ENCODE data around the gene MEG3.

The MEG3 gene

GRCh38 chr14:100832311-100832960, 6.5 kb downstream of the MEG3 start:
- no peak for DNase-seq (ENCODE audit: low spot score)

GRCh38 chr14:100834082-100834793, 8.3 kb downstream of the MEG3 start:
- no peak for DNase-seq (ENCODE audit: low spot score)

- DNase-seq (ENCODE audit: low spot score) = no peak
Observed at GRCh38 chr14:100834794-100835547, 9.1 kb downstream of the MEG3 start.

GRCh38 chr14:100835548-100836310, 9.8 kb downstream of the MEG3 start:
- DNase-seq (ENCODE audit: low spot score) = no peak

- no peak for DNase-seq (ENCODE audit: low spot score)
Observed at GRCh38 chr14:100836311-100836805, 10.4 kb downstream of the MEG3 start.

GRCh38 chr14:100836941-100837804, 11.3 kb downstream of the MEG3 start:
- DNase-seq (ENCODE audit: low spot score) = no peak

GRCh38 chr14:100837805-100838350, 12.0 kb downstream of the MEG3 start:
- DNase-seq (ENCODE audit: low spot score) = no peak

GRCh38 chr14:100838493-100839314, 12.8 kb downstream of the MEG3 start:
- DNase-seq (ENCODE audit: low spot score) = no peak

- DNase-seq (ENCODE audit: low spot score) = no peak
Observed at GRCh38 chr14:100839315-100839585, 13.3 kb downstream of the MEG3 start.

GRCh38 chr14:100839681-100840111, 13.8 kb downstream of the MEG3 start:
- DNase-seq (ENCODE audit: low spot score) = no peak

GRCh38 chr14:100840286-100841065, 14.6 kb downstream of the MEG3 start:
- no peak for DNase-seq (ENCODE audit: low spot score)

GRCh38 chr14:100841066-100841760, 15.3 kb downstream of the MEG3 start:
- no peak for DNase-seq (ENCODE audit: low spot score)

- DNase-seq (ENCODE audit: low spot score) = no peak
Observed at GRCh38 chr14:100841761-100842403, 16.0 kb downstream of the MEG3 start.

GRCh38 chr14:100842799-100843198, 16.9 kb downstream of the MEG3 start:
- DNase-seq (ENCODE audit: low spot score) = no peak

- DNase-seq (ENCODE audit: low spot score) = no peak
Observed at GRCh38 chr14:100844082-100844408, 18.1 kb downstream of the MEG3 start.

- DNase-seq (ENCODE audit: low spot score) = no peak
Observed at GRCh38 chr14:100844421-100844820, 18.5 kb downstream of the MEG3 start.

GRCh38 chr14:100844846-100845245, 18.9 kb downstream of the MEG3 start:
- DNase-seq (ENCODE audit: low spot score) = no peak

GRCh38 chr14:100845341-100845740, 19.4 kb downstream of the MEG3 start:
- no peak for DNase-seq (ENCODE audit: low spot score)

Data from activated CD4-positive, alpha-beta T cell treated with anti-CD3 and anti-CD28 coated beads, Interleukin-2, Interleukin-4, amounts not matched to agents 100 ng/mL and 50 ng/mL, durations not matched to agents 16 hours and 8 hours (primary cell).